ES-I3 (cell line): ENCODE measurements around the gene SLC1A2.
"Not testable (repeated sequence)": the region's sequence is repeated elsewhere in the genome, so short reads cannot be mapped to it uniquely, and the experiment has no call there.

Source experiments
- H3K36me3 ChIP-seq: 2 replicates; pipeline ENCODE4 v1.6.1; 2013; ENCODE audit warnings: mild to moderate bottlenecking, low read length, control low read depth, moderate library complexity; ENCODE audit not compliant: insufficient read depth
- H3K4me1 ChIP-seq: 2 replicates; pipeline ENCODE4 v1.6.1; 2013; ENCODE audit warnings: mild to moderate bottlenecking, control low read depth, low read length; ENCODE audit not compliant: insufficient read depth
- H3K9ac ChIP-seq: 2 replicates; pipeline ENCODE4 v1.6.1; 2013; ENCODE audit warnings: low read depth, mild to moderate bottlenecking, low read length, moderate library complexity
- H3K9me3 ChIP-seq: 2 replicates; pipeline ENCODE4 v1.6.1; 2013; ENCODE audit warnings: mild to moderate bottlenecking, low read length, moderate library complexity; ENCODE audit not compliant: control insufficient read depth, insufficient read depth

Gene SLC1A2

GRCh38 chr11:35227576-35228327 lies 191.6 kb downstream of the SLC1A2 start:
- Histone ChIP-seq H3K9ac (no peak overlapping the region), H3K4me1 (no peaks in the 10 kb centered on the region), H3K36me3 (peaks cover 2% of the 10 kb centered on the region; the same call in 1 of the 2 replicates), H3K9me3 (no peaks in the 10 kb centered on the region)

- H3K9ac ChIP-seq, H3K4me1 ChIP-seq, H3K9me3 ChIP-seq, H3K36me3 ChIP-seq: not testable (repeated sequence)
Measured at GRCh38 chr11:35226756-35227155, 192.6 kb downstream of the SLC1A2 start.

- H3K9me3 ChIP-seq: no peaks in the 10 kb centered on the region
- H3K36me3 ChIP-seq: peaks cover 9% of the 10 kb centered on the region; the same call in 1 of the 2 replicates
- H3K4me1 ChIP-seq: no peaks in the 10 kb centered on the region
- no peak overlapping the region for H3K9ac ChIP-seq
Measured at GRCh38 chr11:35225946-35226520, 193.3 kb downstream of the SLC1A2 start.

GRCh38 chr11:35223991-35224390 lies 195.4 kb downstream of the SLC1A2 start:
- H3K4me1 ChIP-seq: no peaks in the 10 kb centered on the region
- H3K36me3 ChIP-seq: peaks cover 11% of the 10 kb centered on the region; the same call in 1 of the 2 replicates
- no peaks in the 10 kb centered on the region for H3K9me3 ChIP-seq

GRCh38 chr11:35223371-35223796 lies 196.0 kb downstream of the SLC1A2 start:
- no peak overlapping the region for H3K9ac ChIP-seq

More at GRCh38 chr11:35223991-35224390, 195.4 kb downstream of the SLC1A2 start:
- no peak overlapping the region for H3K9ac ChIP-seq

GRCh38 chr11:35218956-35219355 lies 200.4 kb downstream of the SLC1A2 start:
- Histone ChIP-seq H3K36me3 (peaks cover 14% of the 10 kb centered on the region; the same call in 1 of the 2 replicates), H3K9me3 (no peaks in the 10 kb centered on the region), H3K9ac (no peak overlapping the region), H3K4me1 (peaks cover 30% of the 10 kb centered on the region)

More at GRCh38 chr11:35223371-35223796, 196.0 kb downstream of the SLC1A2 start:
- H3K36me3 ChIP-seq: peaks cover 11% of the 10 kb centered on the region; the same call in 1 of the 2 replicates
- H3K9me3 ChIP-seq: no peaks in the 10 kb centered on the region
- no peaks in the 10 kb centered on the region for H3K4me1 ChIP-seq

- Histone ChIP-seq H3K9me3 (no peaks in the 10 kb centered on the region), H3K4me1 (peaks cover 30% of the 10 kb centered on the region), H3K36me3 (peaks cover 9% of the 10 kb centered on the region; the same call in 1 of the 2 replicates), H3K9ac (no peak overlapping the region)
Measured at GRCh38 chr11:35216962-35217678, 202.2 kb downstream of the SLC1A2 start.

GRCh38 chr11:35215945-35216344 lies 203.4 kb downstream of the SLC1A2 start:
- no peak overlapping the region for H3K9ac ChIP-seq
- H3K9me3 ChIP-seq: no peaks in the 10 kb centered on the region
- H3K36me3 ChIP-seq: peaks cover 5% of the 10 kb centered on the region; the same call in 1 of the 2 replicates
- peaks cover 30% of the 10 kb centered on the region for H3K4me1 ChIP-seq

GRCh38 chr11:35214792-35215193 lies 204.6 kb downstream of the SLC1A2 start:
- no peaks in the 10 kb centered on the region for H3K9me3 ChIP-seq
- peaks cover 30% of the 10 kb centered on the region for H3K4me1 ChIP-seq
- H3K36me3 ChIP-seq: peaks cover 5% of the 10 kb centered on the region; the same call in 1 of the 2 replicates
- no peak overlapping the region for H3K9ac ChIP-seq

GRCh38 chr11:35214226-35214770 lies 205.1 kb downstream of the SLC1A2 start:
- Histone ChIP-seq H3K36me3 (peaks cover 5% of the 10 kb centered on the region; the same call in 1 of the 2 replicates), H3K9ac (no peak overlapping the region)

GRCh38 chr11:35211952-35212351 lies 207.4 kb downstream of the SLC1A2 start:
- H3K4me1 ChIP-seq: peaks cover 37% of the 10 kb centered on the region
- no peak overlapping the region for H3K9ac ChIP-seq
- H3K36me3 ChIP-seq: peaks cover 2% of the 10 kb centered on the region; the same call in 1 of the 2 replicates
- H3K9me3 ChIP-seq: no peaks in the 10 kb centered on the region

More at GRCh38 chr11:35214226-35214770, 205.1 kb downstream of the SLC1A2 start:
- no peaks in the 10 kb centered on the region for H3K9me3 ChIP-seq
- H3K4me1 ChIP-seq: peaks cover 30% of the 10 kb centered on the region

GRCh38 chr11:35210876-35211546 lies 208.3 kb downstream of the SLC1A2 start:
- peaks cover 27% of the 10 kb centered on the region for H3K4me1 ChIP-seq
- H3K36me3 ChIP-seq: peaks cover under 1% of the 10 kb centered on the region; the same call in 1 of the 2 replicates
- H3K9me3 ChIP-seq: no peaks in the 10 kb centered on the region
- H3K9ac ChIP-seq: no peak overlapping the region

GRCh38 chr11:35208795-35209194 lies 210.6 kb downstream of the SLC1A2 start:
- 0 out of 2 replicates have a peak, but pooled peaks cover 3% of the 10 kb centered on the region for H3K9me3 ChIP-seq
- H3K36me3 ChIP-seq: no peaks in the 10 kb centered on the region; the same call in 1 of the 2 replicates
- H3K4me1 ChIP-seq: peaks cover 12% of the 10 kb centered on the region
- H3K9ac ChIP-seq: no peak overlapping the region
